ENCODE data around the gene PDE6A.
A peak's percentile ranks its signal among the peaks of the same experiment; 100 is the strongest.
"Not testable (repeated sequence)": the region's sequence is repeated elsewhere in the genome, so short reads cannot be mapped to it uniquely, and the experiment has no call there.

The PDE6A gene

DNA sequence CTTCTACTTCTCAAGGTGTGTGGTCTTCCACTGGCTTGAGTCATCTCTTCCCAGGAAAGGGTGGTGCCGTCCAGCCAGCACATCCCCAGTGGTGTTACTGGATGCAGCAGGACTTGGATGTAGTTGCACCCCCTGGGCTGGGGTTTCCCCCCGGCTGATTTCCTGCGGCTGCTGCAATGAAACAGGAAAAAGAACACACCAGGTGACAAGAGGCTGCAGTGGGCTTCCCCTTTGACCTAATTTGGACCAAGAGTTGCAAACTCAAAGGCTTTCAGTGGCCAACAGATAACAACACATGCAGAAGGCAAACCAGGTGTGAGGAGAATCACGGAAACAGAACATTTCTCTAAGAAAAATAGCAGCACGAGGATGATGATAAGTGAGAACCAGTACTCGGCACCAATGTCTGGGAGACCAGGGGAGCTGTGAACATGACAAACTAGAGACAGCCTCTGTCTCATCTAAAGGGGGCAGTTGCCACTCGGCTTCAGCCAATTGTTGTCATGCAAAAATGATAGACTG, 83.7 kb downstream of the PDE6A start:
- no peak for DNase-seq (ENCODE audit: low read depth in 2 of 2)

DNA sequence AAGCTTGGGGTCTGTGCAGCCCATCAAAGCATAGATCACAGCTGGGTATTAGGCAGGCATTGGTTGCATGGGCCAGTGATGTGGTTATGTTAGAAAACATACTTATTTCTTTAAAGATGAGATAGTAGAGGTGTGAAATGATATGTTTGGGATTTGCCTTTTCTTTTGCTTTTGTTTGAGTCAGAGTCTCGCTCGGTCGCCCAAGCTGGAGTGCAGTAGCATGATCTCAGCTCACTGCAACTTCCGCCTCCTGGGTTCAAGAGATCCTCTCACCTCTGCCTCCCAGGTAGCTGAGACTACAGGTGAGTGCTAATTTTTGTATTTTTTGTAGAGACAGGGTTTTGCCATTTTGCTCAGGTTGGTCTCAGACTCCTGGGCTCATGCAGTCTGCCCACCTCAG, 84.8 kb downstream of the PDE6A start:
- no peak for DNase-seq (ENCODE audit: low read depth in 2 of 2)

DNA sequence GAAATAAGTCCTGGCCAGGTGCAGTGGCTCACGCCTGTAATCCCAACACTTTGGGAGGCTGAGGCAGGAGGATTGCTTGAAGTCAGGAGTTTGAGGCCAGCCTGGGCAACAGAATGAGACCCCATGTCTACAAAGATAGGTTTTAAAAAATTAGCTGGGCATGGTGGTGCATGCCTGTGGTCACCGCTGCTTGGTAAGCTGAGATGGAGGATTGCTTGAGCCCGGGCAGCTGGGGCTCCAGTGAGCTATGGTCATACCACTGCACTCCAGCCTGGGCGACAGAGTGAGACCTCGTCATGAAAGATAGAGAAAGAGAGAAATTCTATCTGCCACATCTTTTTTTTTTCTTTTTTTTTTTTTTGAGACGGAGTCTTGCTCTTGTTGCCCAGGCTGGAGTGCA, 86.1 kb downstream of the PDE6A start:
- DNase-seq (ENCODE audit: low read depth in 2 of 2) = not testable (repeated sequence)

DNA sequence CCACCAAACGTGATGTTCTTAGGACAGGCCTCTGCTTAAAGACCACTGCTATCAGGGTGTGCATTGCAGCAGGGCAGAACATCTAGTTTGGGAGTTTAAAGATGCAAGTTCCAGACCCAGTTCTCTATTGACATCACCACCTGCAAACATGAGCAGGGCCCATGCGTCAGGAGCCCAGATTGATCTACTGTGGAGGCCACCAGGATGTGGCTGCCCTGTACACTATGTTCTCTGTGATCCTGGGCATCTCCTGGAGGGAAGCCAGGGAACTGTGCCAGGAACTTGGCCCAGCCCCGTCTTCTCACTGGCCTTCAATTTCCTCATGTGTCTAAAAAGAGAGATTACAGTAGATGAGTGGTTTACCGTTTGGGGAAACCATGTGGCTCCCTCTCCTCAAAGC, 87.1 kb downstream of the PDE6A start:
- DNase-seq (ENCODE audit: low read depth in 2 of 2) = no peak

DNA sequence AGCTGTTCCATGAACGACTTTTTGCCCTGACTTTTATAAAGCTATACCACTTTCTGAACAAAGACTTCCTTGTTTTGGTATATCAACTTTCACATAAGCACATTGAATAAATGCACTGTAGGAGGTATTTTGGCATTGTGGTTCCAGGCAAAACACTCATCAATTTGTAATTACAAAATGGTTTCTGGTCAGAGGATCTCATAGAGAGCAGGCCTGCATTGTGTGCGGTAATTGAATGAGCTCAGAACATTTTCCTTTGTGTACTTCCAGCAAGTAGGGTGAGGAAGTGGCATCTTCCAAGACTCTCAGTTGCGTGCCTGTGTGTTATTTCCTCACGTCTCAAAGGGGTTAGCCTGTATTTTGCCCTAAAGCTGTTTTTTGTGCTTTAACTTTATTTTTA, 89.2 kb downstream of the PDE6A start:
- DNase-seq (ENCODE audit: low read depth in 2 of 2) = no peak

DNA sequence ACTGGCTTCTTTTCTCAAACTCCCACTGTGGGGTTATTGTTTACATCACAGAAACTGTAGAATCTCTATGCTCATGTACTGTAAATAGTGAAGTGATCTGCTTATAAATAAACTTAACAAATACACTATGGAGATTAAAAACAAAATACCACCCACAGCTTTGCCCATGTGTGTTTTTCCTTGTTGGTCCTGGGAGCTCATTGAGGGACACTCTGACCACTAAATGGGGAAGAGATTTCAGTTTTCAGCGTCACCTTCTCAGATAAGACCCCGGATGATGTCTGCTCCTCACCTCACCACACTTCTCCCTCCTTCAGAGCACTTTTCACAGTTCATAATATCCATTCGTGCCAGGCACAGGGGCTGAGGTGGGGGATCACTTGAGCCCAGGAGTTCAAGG, 89.7 kb downstream of the PDE6A start:
- DNase-seq (ENCODE audit: low read depth in 2 of 2) = no peak

DNA sequence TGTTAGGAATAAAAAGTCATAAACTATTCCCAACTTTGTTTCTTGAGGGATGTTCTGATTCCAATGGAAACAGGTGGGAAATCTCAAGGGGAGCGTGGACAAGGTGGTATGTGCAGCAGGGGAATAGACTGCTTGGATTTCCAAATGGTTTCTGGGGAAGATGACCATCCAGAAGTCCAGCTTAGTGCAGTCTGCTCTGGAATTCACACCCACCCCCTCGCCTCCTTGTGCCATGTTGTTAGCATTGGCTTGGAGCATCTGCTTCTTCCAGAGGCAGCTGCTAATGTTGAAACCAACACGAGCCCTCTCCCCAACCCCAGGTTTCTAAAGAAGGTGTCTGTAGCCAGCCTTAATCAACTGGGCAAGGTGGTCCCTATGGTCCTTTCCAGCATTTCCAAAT, 90.9 kb downstream of the PDE6A start:
- no peak for DNase-seq (ENCODE audit: low read depth in 2 of 2)

DNA sequence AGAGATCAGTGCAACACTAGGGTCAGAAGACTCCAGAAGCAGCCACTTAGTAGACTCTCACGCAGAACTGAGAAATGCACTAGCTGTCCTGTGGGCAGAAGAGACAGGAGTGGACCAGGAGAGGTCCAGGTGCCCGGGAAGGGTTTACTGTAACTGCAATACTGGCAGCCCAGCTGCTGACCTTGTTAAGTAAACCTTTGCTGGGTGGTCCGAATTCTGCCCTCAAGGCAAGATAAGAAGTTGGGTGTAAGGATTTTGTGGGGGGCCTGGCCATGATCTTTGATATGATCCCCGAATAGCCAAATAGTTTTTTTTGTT, 91.3 kb downstream of the PDE6A start:
- no peak for DNase-seq (ENCODE audit: low read depth in 2 of 2)

DNA sequence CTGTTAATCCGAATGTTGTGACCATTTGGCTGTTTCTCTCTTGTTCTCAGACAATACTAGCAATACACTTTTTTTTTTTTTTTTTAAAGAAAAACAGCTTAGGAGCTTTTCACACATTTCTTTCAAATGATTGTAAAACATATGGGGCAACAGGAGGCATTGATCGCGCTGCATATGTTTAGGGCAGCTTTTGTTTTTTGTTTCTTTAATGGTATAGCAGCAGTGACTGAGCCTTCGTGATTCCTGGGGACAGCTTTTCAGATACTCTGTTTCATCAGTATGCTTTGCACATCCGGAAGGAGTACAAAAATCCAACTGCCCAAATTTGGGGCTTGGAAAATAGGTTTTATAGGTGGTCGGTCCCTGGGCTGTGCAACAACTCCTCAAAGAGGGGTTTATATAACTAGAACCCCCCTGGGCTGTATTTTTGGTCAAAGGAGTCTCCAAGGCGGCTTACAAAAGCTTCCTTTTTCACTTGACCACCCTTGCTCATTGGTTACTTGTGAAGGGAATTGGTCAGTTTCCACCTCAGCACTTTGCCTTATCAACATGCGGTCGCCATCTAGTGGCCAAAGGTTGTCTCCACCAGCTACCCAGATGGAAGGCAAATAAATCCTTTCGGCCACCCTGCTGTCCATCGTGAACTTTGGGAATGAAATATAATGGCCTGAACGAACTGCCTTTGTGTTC, 91.8 kb downstream of the PDE6A start:
- DNase-seq (ENCODE audit: low read depth in 2 of 2) = peak in 1 of 2 experiments; percentile 26

DNA sequence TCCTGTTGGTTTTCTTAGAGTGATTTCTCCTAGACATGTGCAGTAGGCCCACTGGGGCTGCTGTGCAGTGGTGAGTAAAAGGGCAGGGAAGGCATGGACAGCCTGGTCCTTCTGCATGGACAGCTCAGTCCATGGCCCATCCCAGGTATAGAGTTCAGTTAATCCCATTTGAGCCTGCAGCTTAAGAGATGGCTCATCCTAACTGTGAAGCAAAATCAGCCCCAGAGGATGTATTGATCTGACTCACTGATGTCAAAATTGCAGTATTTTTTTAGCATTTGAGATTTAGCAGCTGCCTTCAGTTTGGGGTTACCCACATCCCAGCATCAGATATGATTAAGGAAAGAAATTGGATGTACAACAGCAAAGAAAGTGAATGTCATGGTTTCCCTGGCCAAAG, 93.4 kb downstream of the PDE6A start:
- no peak for DNase-seq (ENCODE audit: low read depth in 2 of 2)

DNA sequence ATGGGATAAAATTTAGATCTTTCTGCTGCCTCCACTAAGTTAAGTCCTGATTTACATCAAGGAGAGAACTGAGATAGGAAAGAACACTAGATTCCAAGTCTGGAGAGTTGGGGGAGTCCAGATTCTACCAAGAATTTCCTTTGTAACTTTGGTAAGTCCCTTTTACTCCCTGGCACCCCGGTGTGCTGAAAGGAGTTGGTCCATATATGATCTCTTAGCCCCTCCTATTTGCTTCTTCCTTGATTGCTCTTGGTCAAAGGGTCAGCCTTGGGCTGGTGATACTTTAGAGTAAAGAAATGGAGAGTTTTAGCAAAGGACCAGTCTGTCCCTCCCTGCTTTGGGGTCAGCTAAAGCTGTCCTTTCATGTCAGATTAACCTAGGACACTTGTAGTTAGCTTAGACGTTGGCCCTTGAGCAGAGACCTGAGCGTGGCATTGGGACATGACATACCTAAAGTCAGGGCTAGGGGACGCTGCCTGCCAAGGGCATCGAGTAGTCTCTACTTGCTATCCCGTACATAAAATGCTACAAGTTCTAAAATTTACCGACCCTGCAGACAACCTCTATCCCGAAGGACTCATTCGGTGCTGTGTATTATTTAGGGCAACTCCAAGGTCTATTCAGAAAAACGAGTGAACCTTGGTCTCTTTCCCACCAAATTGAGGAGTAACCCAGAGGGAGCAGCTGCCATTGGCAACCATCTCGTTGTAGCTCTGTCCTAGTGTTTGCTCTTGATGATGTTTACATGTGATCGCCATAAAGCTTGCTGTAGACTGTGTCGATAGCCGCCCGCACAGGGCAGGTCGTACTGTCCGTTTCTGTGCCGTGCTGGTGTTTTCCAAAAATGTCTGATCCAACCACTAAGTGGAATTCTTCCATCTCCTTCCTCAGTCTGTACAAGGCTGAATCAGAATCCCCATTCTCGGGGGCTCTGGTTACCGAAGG, 94.4 kb downstream of the PDE6A start:
- no peak for DNase-seq (ENCODE audit: low read depth in 2 of 2)

DNA sequence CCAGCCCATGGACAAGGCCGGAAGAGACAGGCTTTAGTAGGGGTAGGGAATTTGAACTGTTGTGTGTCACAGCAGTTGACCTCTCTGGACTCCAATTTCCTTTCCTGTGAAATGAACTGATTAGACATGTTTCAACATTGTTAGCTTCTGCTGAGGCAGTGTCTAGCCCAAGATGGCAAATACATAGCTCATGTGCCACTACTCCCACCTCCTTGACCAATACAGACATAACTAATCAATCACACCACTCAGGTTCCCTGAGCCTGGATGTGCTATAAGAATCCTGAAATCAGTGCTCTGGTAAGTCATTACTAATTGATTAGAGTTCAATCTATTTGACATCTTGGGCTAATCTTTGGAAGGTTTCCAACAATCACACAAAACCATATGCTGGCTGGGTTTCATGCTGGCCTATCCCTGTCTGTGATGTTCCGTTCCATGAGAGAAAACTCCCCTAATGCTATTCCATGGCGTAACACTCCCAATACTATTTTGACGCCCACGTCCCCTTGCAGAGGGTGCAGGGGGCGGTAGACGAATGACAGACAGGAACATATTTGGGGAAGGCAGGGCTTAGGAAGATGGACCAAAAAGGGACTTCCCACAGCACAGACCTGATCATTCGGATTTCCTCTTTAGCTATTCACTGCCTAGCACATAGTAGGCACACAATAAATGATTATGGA, 95.2 kb downstream of the PDE6A start:
- DNase-seq (ENCODE audit: low read depth in 2 of 2) = no peak

DNA sequence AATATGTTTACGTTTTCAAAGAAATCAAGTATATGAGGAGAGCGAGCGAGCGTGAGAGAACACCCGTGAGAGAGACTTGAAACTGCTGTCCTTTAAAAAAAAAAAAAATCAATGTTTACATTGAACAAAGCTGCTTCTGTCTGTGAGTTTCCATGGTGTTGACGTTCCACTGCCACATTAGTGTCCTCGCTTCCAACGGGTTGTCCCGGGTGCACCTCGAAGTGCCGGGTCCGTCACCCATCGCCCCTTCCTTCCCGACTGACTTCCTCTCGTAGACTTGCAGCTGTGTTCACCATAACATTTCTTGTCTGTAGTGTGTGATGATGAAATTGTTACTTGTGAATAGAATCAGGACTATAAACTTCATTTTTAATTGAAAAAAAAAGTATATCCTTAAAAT, 97.0 kb downstream of the PDE6A start:
- no peak for DNase-seq (ENCODE audit: low read depth in 2 of 2)

DNA sequence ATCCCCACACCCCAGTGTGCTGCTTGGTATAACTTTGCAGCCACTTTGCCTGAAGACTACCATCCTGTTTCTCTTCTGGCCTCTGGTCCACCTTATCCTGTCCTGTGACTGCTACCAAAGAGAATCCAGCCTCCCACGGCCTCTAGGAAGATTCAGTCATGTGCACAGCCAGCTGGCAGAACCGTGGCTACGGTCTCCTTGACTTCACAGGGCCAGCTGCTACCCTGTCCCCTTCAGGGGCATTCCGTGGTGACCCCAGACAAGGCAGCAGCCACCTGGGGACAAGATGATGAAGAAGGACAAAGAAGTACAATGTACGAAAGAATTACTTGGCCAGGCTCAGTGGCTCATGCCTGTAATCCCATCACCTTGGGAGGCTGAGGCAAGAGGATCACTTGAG, 98.6 kb downstream of the PDE6A start:
- no peak for DNase-seq (ENCODE audit: low read depth in 2 of 2)

DNA sequence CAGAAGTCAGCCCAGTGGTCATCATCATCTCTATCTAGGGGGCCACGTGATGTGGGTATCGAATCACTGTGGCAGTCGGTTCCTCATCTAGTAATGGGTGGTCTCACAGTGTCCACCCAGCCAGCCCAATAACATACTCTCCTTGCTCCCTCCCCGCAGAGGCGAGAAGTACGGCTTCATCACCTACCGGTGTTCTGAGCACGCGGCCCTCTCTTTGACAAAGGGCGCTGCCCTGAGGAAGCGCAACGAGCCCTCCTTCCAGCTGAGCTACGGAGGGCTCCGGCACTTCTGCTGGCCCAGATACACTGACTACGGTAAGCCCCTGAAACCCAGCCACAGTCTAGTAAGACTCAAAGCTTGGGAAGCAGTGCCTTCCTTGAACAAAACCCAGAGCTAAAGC, 99.0 kb downstream of the PDE6A start:
- no peak for DNase-seq (ENCODE audit: low read depth in 2 of 2)

DNA sequence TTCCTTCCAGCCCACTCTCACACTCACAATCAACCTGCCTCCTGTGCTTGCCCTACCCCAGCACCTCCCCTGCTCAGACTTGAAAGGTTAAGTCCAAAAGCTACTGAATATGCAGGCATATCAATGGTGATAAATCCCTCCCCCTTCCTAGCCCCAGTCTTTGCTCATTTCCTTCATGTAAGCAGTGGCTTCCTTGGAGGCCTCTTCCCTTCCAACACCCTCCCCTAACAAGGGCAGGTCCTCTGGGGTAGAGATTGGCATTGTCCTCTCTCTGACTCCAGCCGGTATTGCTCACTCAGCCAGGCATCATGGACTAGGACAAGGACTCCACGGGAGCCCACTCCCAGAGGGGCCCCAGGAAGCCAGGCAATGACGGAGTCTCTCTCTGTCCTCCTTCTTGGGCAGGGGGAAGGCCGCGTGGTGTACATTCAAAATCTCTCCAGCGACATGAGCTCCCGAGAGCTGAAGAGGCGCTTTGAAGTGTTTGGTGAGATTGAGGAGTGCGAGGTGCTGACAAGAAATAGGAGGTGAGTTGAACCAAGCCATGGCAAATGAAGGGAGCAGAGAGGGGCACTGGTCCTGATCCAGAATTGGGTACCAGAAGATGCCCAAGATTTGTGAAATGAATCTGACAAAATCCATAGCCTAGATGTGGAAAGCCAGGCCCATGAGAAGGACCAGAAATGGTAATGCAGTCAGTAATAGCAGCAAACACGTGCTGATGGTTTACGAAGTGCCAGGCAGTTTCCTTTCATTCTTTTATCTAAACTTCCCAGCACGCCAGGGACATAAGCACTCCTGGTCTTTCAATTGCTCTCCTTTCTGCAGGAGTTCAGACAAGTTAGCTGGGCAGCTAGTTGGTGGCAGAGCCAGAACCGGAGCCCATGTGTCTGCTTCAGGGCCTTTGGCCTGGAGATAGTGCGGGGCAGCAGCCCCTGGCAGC, 102.5 kb downstream of the PDE6A start:
- no peak for DNase-seq (ENCODE audit: low read depth in 2 of 2)

DNA sequence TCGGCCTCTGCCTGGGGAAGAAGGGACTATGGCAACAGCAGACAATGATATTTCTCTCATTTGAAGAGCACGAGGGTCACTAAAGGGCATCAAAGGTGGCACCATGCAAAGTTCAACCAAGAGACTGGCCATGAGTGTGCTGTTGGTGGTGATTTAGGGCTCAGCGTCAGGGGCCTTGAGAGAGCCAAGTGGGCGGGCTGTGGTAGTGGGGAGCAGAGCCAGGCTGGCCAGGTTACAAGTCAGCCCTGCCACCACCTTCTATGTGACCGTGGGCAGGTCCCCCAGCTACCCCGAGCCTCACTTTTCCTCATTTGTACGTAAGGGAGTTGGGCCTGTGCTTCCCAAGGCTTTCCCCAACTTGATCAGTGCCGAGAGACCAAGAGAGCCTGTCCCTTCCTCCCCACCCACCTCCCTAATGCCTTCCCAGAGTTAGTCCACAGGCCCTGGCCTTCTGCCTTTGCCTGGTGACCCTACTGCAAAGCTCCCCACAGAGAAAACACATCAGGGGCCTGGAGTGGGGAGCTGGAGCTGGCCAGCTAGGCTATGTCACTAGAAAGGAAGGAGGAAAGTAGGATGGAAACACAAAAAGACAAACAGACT, 104.3 kb downstream of the PDE6A start:
- DNase-seq (ENCODE audit: low read depth in 2 of 2) = no peak

DNA sequence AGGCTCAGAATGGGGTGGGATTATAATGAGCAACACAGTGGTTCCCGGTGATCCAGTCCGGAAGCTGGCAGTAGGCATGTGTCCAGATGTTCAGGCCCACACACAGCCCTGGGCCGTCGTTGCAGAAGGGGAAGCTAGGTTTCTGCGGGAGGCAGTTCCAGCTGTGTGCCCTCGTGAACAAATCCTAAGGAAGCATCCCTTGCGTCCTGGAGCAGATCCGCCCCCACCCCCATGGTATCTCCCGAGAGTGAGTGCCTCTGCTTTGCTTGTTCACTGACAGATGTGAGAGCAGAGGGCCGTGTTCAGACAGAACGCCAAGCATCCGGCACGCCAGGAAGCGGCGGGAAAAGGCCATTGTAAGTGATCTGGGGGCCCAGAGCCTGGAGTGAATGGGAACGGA, 104.8 kb downstream of the PDE6A start:
- DNase-seq (ENCODE audit: low read depth in 2 of 2) = no peak

DNA sequence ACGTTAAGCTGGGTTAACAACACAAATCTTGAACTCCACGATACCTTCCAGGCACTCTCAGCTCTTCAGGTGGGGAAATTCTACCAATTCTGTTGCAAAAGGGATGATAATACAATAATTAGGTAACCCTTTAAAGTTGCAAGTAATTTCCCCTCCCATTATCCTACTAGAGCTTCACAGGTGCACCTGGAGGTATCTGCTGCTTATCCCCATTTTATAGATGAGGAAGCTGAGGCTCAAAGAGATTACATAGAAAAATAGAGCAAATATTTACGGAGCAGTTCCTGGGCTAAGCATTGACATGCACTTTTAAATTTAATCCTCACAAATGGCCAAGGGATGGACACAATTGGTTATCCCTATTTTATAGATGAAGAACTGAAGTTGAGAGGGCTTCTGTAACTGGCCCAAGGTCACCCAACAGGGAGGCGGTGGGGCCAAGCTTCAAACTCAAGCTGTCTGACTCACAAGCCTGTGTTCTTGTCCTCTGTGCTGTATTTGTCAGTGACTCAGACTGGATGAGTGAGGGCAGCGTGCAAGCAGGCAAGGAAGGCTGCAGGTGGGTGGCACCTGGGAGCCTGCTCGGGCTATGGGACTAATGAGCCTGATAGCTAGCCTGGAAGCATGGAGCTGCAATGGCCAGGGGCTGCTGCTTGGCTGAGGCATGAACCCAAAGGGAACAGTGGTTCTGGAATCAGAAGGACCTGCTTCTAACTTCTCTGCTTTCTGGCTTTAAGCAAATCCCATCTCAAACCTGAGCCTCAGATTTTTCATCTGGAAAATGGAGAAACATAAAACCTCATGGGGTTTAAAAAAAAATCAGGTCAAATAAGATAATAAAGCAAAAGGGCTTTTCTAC, 105.5 kb downstream of the PDE6A start:
- no peak for DNase-seq (ENCODE audit: low read depth in 2 of 2)

DNA sequence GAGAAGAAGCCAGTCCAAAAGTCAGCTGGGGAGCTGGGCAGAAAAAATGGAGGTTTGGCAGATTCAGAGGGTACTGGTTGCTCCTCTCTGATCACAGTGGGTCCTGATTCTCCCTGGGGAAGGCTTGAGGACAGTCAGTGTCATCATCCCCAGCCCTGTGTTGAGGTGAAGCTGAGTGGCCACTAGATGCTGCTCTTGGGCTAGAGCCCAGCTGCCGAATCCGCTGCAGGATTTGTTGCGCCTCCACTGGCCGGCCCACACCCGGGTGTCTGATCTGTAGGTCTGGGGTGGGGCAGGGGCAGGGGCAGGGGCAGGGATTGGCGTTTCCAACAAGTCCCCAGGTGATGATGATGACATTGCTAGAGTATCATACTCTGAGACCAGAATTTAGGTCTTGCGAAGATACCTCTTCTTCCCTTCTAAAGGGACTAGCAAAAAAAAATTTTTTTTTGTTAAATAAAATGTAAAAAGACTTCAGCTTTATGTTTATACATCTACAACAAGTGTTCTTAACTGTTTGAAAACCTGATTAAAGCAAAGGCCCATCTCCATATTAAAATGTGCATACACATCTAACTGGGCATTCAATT, 106.8 kb downstream of the PDE6A start:
- DNase-seq (ENCODE audit: low read depth in 2 of 2) = peak in 1 of 2 experiments; percentile 14

Measured in fibroblast of skin of left quadriceps (primary cell).